ENCODE data around the gene IGFN1.

Gene IGFN1

DNA sequence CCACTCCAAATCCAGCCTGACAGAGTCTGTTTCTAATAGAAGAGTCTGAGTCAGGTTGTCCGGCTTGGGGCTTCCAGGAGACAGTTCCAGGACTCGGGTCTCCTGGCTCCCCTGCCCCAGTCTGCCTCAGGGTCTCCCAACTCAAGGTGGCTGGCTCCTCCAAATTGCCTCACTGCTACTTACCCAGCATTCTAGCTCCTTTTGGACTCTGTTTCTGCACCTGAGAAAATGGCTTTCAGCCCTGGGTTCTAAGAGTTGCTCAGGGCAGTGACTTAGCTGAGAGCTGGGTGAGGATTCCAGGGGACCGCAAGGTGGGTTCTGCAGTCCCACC is 5.5 kb upstream of the IGFN1 start:
- no peak for DNase-seq (ENCODE audit: low read depth in 2 of 2)

DNA sequence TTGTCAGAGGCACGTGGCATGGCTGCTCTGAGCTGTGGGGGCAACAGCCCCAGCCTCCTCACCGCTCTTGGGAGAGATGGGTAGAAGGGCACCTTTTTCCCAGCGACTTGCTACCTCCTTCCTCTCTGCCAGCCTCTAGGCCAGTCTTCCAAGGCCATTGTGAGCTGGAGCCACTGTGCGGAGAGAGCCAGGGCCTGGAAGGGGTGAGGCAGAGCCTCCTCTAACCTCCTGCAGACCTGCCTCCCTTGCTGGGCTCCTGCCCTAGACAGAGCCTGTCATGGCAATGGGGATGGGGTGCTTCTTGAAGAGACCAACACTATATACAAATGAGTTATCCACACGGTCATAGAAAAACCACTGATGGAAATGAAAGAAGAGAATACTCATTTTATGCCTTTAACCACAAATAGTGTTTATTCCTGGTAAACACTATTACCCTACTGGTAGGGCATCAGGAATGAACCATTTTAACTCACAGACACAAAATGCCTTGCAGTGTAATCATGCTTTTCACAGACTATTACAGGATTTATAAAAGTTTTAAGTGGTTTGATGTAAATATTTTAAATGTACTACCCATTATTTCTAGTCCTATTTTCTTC is 5.0 kb upstream of the IGFN1 start:
- DNase-seq (ENCODE audit: low read depth in 2 of 2): no peak

DNA sequence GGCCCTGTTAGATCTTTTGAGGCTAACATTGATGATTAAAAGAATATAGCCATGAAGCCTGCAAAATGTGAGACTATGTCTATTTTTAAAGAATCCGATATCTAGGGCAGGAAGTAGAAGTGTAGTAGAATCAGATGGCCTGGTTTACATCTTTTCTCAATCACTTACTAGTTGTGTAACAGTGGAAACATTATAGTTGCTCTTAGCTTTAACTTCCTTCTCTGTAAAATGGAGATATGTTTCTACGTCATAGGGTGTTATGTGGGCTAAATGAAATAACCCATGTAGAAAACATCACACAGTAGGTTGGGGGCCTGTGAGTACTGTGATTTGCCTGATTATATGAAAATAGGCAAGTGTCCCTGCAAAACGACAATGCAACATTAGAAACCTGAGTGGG is 4.4 kb upstream of the IGFN1 start:
- no peak for DNase-seq (ENCODE audit: low read depth in 2 of 2)

DNA sequence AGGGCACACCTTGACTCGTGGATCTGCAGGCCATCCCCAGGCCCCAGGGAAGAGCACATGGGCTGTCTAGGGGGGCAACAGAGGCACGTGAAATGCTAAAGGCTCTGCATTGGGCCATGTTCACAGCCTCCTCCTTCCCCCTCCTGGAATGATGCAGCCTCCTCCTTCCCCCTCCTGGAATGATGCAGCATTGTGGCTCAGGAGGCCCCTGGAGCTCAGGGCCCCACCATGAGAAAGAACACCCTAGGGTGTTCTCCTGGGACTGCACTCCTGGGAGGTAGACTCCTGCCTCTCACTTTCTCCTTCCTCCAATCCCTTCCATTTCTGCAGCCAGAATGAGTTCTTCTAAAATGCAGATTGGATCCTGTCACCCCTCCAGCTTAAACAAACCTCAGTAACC is 1.5 kb upstream of the IGFN1 start:
- DNase-seq (ENCODE audit: low read depth in 2 of 2): no peak

DNA sequence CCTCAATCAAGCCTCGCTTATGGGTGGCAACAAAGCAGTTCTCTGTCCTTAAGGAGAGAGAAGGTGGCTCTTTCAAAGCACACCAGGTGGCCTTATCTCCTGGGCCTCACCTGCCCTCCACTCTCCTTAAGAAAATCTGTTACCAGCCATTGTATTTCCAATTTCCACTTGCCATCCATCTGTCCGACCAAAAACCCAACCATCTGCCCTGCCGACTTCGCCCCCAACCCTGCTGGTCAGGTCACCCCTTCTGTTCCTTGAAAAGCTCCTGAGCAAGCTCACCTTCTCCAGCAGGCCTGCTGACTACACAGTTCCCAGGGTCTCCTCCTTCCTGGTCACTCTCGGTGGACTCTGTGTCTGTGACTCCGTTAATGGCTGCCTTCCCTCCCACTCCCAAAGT is 619 bp upstream of the IGFN1 start:
- no peak for DNase-seq (ENCODE audit: low read depth in 2 of 2)

DNA sequence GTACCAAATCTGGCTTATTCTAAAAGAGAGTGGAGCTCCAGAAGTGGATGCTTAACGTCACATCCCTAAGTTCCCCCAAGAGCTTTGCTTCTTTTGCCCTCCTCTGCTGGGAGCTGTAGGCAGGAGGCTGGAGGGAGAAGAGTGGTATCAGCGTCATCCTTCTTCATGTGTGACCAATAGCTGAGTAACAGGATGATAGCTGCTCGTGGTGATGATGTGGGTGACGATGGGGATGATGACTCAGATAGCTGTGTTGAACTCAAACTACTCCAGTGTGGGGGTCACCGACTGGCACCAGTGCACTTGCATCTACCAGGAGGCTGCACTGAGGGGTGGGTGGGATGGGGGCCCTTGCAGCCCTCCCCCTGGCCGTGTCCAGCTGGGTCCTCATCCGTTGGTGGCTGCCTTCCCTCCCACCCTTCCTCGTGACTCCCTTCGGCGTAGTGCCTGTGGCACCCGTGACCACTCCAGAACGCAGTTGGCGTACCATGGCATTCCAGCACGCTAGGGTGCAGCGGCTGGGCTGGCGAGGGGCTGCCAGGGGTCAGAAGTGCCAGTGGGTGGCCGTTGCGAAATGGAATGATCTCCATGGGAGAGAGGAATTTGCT is 1.1 kb downstream of the IGFN1 start:
- peak; percentile 30 to 44 for DNase-seq (ENCODE audit: low read depth in 2 of 2)

DNA sequence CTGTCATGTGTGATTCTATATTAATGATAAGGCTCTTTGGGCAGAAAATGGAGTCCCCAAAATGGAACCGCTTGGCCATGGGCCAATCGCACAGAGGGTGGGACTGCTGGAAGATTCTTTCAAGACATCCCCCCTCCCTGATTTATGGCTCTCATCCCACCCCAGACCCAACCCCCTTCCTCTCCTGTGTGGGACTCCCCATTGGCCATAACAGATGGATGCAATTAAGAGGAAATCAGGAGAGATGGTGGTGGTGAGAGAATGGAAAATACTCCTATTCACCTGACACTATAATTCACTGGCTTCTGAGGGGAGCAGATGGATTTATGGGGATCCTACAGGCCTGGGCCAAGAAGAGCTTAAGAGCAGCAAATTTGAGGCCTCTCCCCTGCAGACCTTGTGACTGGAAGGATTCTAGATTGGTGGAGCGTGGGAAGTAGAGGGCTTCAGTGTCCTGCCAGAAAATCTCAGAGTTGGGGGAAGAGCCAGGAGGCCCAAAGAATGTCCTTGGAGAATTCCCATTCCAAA is 1.7 kb downstream of the IGFN1 start:
- no peak for DNase-seq (ENCODE audit: low read depth in 2 of 2)

DNA sequence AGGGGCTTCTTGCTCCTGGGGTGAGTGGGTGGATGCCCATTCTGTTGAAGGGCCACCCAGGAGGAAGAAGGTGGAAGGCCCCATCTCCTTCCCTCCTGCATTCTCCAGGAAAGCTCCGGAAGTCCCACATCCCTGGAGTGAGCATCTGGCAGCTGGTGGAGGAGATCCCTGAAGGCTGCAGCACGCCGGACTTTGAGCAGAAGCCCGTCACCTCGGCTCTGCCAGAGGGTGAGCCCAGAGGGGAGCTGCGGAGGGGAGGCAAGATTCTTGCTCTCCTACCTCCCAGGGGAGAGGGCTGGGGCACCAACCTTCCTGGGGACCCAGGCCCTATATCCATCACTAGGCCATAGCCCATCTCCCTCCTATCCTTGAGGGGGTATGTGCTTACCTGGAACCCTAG is 3.4 kb downstream of the IGFN1 start:
- DNase-seq (ENCODE audit: low read depth in 2 of 2): no peak

DNA sequence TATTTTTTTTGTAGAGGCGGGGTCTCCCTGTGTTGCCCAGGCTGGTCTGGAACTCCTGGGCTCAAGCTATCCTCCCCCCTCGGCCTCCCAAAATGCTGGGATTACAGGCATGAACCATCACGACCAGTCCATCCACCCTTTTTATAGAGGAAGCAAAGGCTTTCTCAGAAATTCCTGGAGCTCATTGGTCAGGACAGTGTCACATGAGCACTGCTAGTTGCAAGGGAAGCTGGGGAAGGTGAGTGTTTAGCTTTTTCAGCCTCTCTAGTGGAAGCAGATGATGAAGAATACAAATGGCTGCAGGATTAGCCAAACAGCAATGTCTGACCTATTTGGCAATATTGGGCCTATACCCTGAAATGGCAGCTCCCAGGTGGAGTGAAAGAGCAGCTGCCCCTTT is 8.0 kb downstream of the IGFN1 start:
- no peak for DNase-seq (ENCODE audit: low read depth in 2 of 2)

DNA sequence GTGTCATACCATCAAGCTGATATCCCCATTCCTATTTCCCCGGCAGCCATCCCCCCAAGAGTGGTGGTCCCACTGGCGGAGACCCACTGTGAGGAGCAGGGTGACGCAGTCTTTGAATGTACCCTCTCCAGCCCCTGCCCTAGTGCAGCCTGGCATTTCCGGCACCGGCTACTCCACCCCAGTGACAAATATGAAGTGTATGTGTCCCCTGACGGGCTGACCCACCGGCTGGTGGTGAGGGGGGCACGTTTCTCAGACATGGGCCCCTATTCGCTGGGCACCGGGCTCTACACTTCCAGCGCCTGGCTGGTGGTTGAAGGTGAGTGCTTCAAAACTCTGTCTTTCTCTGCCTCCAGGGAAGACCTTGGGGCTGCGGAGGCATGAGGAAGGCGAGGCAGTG is 14.4 kb downstream of the IGFN1 start:
- no peak for DNase-seq (ENCODE audit: low read depth in 2 of 2)

DNA sequence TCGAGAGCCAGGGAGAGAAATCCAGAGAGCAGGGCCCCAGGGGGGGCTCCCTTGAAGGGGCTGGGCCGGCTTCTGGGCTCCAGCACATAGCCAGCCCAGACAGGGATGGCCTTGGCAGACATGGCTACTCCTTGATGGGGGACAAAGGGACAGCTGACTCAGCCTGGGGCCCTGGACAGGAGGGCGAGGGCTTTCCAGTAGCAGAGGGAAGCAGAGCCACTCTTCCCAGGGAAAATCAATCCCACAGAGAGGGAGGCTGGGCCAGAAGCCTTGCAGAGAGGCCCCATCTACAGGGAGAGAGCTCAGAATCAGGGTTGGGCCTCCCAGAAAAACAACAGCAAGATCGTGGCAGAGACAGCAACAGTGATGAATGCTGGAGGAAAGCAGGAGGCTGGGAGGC is 15.6 kb downstream of the IGFN1 start:
- no peak for DNase-seq (ENCODE audit: low read depth in 2 of 2)

DNA sequence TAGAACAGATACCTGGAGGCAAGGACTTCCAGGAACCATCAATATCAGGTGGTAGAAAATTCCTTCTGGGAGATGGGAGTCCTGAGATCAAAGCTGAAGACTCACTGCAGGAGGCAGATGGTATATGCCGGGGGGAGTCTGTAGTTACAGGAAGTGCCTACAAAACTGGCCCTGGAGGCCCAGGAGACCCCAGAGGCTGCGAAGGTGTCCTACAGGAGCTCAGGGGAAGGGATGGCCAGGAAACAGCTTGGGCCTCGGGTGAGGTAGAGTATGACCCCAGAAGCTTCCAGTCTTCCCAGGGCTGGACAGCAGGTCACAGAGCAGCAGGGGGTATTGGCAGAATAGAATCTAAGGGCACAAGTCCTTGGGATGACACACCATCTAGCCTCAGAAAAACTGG is 16.4 kb downstream of the IGFN1 start:
- DNase-seq (ENCODE audit: low read depth in 2 of 2): no peak

DNA sequence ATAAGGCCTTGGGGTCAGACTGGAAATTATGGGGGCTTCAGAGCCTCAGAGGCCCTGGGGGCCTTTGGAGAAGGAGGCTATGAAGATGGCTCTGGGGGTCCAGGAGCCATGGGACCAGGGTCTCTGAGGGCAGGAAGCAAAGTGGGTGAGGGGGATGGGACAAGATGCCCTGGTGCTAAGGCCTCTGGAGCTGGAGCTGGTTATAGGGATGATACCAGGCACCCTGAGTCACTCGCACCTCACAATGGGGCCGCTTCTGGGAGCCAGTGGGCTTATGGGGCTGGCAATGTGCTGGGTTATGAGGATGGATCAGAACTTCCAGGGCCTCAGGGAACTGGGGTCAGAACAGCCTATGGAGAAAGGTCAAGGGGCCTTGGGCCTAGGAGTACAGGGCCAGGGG is 17.6 kb downstream of the IGFN1 start:
- DNase-seq (ENCODE audit: low read depth in 2 of 2): no peak

DNA sequence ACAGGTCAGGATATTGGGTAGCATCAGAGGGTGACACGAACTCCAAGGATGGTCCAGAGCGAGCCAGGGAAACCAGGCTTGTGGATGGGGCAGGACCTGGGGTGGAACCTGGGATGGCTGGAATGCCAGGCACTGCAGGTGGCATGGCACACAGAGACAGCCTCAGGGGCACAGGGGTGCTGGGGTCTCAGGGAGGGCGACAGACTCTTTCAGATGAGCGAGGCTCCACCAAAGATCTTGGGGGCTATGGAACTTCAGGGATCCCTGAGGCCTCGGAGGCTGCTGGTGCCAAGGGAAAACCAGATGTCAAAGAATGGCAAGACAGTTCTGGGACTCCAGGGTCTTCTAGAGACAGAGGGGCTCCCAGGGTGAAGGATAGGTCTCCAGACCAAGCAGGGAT is 21.4 kb downstream of the IGFN1 start:
- DNase-seq (ENCODE audit: low read depth in 2 of 2): no peak

DNA sequence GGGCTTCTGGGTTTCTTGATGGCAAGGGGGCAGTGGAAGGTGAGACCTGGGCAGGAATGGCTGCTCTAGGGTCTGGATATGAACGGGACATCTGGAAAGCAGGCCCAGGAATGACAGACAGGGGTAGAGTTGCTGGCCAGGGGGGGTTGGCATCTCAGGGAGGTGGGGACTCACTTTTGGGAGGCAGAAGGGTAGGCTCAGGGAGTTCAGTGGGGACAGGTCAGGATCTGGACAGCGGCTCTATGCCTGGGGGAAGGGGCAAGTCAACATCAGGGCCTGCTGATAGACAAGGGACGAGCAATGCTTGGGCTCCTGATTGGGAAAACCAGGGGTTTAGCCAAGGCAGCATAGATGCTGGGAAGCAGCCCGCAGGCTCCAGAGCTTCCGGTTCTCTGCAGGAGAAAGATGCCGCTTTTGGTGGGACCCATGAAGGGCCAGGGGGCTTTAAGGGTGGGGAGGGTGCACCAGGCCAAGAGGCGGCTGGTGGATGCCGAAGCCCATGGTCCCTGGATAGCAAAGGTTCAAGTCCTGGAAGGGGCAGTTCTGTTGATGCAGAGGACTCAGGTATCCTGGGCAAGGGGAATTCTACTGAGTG is 21.9 kb downstream of the IGFN1 start:
- no peak for DNase-seq (ENCODE audit: low read depth in 2 of 2)

DNA sequence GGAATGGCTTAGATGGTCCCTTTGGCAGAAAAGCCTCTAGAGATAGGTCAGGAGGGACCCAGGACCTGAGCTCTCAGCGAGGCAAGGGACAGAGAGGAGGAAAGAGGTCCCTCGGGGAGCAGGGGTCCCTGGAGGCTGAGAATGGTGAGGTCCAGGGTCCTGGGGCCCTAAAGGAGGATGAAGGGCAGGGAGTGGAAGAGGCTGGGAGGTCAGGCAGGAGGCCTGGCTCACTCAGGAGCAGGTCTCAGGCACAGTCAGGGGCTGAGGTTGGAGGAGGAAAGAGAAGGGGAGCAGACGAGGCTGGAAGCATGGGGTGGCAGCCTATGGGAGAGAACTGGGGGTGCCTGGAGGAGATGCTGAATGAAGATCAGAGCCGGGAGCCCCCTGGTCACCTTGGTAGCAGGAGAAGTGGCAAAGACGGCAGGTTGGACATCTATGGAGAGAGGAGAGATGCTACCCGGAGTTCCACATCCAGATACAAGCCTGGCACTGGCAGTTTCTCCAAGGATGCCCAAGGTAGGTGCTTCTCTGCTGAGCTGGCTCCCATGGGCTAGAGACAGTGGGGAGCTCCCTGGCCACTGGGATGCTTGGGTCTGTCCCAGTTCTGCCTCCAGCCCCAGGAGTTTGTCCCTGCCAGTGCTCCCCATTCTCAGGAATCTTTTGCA is 22.6 kb downstream of the IGFN1 start:
- DNase-seq (ENCODE audit: low read depth in 2 of 2): no peak

DNA sequence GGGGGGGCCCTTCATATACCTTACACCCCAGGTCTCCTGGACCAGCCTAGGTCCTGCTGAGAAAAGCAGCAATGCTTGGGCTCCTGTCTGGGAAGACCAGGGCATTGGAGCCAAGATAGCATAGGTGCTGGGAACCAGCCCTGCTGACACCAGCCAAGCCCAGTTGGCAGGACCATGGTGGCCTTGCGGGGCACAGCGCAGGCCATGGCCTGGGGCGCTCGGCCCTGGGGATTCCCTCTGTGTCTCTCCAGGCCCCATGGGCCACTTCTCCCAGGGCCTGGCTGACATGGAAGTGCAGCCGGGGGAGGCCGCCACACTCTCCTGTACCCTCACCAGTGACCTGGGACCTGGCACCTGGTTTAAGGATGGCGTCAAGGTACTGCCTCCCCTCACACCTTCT is 23.3 kb downstream of the IGFN1 start:
- no peak for DNase-seq (ENCODE audit: low read depth in 2 of 2)

DNA sequence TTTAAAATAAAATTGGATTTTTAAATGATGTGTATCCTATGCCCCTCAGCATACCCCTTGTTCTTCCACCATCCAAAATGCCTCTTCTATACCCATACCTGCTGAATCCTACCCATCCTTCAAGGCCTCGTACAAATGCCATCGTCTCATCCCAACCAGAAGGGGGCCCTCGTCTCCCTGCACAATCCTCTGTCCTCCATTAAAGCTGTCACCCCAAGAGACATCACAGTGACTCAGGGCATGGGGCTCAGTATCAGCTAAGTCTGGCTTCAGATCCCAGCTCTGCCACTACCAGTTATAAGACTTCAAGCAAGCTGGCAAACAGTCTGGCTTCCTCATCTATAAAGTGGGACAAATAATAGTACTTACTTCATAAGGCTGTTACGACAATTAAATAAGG is 23.8 kb downstream of the IGFN1 start:
- no peak for DNase-seq (ENCODE audit: low read depth in 2 of 2)

DNA sequence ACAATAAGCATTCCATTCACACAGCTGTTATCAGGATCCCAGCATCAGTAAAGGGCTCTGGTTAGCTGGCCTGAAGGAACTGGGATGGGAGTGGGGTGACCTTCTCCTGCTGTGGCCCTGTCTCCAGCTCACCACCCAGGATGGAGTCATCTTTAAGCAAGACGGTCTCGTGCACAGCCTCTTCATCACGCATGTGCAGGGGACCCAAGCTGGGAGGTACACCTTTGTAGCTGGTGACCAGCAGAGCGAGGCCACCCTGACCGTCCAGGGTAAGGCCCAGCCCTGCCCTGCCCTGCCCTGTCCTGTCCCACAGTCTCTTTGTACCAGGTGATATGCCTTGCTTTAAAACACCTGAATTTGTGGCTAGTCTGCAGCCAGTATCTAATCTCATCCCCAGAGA is 24.3 kb downstream of the IGFN1 start:
- DNase-seq (ENCODE audit: low read depth in 2 of 2): no peak

DNA sequence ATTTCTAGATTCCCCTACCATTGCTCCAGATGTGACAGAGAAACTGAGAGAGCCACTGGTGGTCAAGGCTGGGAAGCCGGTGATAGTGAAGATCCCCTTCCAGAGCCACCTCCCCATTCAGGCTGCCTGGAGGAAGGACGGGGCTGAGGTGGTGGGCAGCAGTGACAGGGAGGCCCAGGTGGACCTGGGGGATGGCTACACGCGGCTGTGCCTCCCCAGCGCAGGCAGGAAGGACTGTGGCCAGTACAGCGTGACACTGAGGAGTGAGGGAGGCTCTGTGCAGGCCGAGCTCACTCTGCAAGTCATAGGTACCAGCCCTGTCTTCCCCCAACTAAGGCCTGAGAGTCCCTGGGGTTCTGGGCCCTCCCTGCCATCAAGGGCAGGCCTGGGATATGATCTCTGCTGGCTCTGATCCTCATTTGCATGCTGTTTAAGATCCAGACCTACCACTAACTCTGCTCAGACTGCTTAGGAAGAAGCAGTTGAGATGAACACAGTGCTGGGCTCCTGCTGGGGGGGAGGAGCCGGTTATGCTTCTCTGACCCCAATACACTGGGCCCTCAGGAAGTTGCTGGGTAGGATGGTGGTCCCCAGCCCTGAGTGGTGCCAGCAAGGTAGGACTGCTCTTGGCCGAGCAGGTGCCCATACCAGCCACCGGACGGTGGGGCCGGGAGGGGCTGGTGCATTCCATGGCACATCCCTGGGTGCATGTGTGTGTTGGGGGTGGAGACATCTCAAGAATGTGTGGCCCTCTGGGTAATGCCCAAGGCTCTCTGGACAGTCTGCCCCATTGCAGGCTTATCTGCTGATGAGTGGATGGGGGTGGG is 25.1 kb downstream of the IGFN1 start:
- no peak for DNase-seq (ENCODE audit: low read depth in 2 of 2)

DNA sequence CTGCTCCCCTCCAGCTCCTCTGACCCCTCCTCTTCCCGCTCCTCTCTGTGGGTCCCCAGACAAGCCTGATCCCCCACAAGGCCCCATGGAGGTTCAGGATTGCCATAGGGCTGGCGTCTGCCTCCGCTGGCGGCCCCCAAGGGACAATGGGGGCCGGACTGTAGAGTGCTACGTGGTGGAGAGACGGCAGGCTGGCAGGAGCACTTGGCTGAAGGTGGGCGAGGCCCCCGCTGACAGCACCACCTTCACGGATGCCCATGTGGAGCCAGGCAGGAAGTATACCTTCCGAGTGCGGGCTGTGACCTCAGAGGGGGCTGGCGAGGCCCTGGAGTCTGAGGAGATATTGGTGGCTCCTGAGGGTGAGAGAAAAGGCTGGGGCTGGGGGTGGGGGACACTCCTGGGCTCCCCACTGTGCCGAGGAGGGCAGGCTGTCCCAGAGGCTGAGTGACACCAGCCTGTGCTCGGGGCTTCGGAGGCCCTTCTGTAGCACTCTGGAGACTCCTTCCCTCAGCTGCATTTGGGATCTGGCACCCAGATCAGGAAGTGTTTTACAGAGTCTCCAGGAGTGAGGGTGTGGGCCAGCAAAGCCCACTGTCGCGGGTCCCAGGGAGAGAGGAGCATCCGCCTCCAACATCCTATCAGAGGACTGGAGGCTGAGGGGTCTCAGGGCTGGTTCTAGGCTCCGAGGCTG is 25.9 kb downstream of the IGFN1 start:
- no peak for DNase-seq (ENCODE audit: low read depth in 2 of 2)

DNA sequence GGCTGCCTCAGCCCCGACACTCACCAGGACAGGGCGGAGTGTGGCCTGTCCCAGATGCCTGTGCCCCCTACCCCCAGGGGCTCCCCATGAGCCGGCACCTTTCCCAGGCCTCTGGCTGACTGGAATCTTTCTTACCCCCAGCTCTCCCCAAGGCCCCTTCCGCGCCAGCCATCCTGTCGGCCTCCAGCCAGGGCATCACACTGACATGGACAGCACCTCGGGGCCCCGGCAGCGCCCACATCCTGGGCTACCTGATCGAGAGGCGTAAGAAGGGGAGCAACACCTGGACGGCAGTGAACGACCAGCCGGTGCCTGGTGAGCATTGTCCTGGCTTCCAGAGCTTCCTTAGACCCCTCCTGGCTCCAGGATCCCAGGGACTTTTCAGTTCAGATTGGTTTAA is 26.5 kb downstream of the IGFN1 start:
- no peak for DNase-seq (ENCODE audit: low read depth in 2 of 2)

All from stimulated activated CD4-positive, alpha-beta T cell treated with anti-CD3 and anti-CD28 coated beads, Interleukin-4, amount 100 ng/mL, for 48 hours (primary cell).